Glomerular visceral epithelial cell (primary cell): ENCODE data around the gene GID8.

Source experiments
- DNase-seq: peaks from one replicate; pipeline ENCODE4 v3.0.0-alpha.2; 2016; ENCODE audit errors: extremely low spot score

The GID8 gene

GRCh38 chr20:62943396-62943795 is 5.4 kb downstream of the GID8 start:
- no peak for DNase-seq

DNA sequence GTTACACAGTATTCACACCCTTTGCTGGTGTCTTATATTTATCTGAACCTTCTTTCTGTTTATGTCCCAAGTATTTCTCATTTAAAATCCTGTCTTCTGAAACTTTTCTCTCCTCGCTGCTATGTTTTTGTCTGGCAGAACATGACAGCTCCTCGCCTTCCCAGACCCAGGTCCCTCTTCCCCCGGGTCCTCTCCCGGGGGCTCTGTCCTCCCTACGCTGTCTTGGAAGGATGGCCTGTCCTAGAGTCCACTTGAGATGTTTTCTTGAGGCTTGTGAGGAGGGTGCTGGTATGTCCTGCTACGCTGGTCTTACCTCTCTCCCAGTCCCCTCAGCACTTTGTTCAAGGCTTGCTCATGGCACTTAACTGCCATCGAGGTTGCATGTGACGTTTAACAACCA is 6.2 kb downstream of the GID8 start:
- no peak for DNase-seq

- DNase-seq = no peak
These were observed 6.8 kb downstream of the GID8 start for GRCh38 chr20:62944746-62945145.

DNA sequence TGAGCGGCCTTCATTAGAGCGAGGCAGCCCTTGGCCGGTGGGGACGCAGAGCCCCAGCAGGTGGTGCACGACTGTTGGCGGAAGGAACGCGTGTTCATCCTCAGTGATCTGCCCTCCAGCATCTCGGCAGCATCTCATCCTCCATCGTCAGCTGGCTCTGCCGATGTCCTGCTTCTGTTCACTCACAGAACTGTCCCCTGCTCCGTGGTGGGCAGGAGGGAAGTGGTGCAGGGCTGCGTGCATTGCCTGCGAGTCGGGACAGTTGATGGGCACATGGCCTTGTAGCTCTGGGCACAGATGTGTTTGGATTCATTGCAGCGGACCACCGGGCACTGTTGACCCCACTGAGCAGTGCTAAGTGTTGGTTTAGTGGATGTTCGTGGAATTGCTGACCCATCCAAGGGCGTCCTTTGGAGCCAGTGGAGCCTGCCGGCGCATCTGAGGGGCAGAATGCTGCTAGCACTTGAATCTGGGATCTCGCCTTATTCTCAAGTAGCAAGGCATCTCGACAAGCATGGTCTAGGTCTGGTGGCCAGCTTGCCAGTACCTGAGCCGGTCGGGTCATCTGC is 7.9 kb downstream of the GID8 start:
- no peak for DNase-seq

DNA sequence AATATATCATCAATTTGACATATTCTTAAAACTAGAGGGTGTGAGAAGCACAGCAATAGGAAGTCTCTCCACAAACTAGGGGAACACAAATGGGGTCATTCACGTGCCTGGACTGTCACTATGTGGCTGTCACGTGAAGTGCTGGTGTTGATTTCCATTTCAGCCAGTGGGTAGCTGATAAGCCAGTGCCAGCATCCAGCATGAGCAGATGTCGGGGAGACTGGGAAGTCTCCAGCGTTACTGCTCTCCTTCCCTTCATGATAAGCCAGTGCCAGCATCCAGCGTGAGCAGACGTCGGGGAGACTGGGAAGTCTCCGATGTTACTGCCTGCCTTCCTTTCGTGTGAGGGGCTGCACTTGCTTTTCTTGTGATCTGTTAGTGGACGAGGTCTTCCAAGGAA is 9.0 kb downstream of the GID8 start:
- DNase-seq = no peak

- no peak for DNase-seq
These were observed 9.8 kb downstream of the GID8 start for GRCh38 chr20:62947532-62948300.

DNA sequence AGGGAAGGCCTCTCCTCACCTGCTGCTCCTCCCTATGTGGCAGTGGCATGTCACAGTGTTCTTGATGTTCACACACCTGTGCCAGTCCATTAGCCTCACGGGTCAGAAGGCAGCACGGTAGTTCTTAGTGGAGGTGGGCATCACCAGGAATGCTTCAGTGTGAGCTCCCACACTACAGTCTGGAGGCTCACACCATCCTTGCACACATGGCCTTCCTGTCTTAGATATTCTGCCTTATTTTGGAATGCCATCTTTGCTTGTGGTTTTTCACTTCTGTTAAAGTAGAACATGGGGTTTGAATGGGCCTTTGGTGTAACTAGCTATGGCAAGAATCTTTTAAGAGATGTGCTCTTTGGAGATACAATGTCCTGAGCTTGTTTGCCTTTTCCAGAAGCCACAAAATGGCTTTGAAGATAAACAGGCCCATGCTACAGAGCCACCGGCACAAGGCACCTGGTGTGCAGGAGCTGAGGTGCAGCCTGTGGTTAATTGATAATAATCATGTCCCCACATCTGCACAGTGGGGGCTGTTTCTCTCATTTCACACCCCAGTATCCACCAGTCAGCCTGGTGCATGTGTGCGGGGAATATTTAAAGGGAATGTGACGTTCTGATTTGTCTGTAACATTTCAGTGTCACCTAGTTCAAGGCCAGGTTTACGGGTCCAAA is 11.3 kb downstream of the GID8 start:
- no peak for DNase-seq

- DNase-seq = no peak
These were observed 12.0 kb downstream of the GID8 start for GRCh38 chr20:62949962-62950361.

- DNase-seq = no peak
These were observed 12.8 kb downstream of the GID8 start for GRCh38 chr20:62950741-62951140.

DNA sequence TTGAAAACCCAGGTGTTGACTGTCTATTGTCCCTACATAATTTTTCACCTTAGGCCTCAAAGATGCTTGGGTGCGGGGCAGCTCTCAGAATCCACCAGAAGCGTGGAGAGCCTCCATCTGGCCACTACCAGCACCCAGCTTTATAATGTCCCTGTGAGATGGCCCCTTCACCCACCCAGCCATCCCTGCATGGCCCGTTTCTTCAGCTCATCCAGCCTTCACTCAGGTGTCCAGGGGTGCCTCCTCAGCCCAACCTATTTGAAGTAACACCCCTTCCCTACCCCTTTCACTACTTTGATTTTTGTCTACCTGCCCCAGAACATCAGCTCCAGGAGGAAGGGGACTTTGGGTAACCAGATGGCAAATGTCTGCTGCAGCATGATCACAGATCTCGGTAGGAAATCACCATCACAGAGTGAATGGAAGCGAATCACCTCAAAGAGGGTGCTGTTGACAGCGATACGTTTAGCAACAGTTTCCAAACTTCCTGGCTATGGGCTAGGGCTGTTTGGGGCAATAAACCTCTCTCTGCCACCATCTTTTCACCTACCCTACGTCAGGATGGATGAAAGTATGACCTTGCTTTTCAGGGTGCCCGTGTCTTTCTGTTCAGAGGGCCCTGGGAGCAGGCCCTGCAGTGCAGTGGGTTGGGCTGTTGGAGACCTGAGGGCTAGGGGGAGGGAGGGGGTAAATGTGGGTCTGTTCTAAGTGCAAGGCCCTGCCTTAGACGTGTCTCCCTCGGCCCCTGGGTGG is 13.4 kb downstream of the GID8 start:
- no peak for DNase-seq

DNA sequence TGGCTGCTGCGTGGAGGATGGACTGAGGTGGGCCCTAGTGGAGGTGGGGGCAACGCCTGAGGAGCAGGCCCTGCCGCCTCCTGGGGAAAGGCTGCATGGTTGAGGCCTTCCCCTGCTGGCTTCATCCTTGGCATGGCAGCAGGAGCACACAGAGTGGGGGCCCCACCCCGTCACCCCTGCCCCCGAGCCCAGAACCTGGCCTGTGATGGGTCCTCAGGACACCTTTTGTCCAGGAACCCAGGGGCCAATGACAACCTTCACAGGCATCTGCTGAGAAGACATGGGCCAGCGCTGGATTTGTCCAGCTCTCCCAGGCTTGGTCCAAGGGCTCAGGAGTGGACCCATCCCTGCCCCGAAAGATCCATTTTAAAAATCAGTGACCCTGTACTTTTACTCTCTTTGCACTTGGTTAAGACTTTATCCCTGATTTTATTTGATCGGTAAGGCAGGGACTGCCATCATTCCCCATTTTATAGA is 14.0 kb downstream of the GID8 start:
- no peak for DNase-seq

DNA sequence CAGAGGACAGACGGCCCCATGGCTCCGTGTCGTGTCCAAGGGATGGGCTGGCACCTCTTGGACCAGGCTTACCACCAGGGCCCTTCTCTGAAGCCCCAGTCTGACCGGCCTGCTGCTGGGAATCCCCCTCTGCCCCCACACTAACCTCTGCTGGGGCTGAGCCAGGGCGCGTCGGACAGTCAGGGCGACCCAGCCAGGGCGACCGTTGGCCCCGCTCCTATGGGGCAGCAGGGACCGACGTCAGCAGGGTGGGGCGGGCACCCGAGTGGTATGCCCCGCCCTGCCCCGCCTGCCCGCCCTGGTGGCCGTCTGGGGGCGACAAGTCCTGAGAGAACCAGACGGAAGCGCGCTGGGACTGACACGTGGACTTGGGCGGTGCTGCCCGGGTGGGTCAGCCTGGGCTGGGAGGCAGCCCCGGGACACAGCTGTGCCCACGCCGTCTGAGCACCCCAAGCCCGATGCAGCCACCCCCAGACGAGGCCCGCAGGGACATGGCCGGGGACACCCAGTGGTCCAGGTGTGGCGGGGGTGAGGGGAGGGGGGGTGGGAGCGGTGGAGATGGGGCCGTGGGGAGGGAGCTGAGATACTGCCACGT is 14.5 kb downstream of the GID8 start, which contains the start of gene SLC17A9:
Gene SLC17A9 (plus strand): TSS at position 337 of the 595 bp plus-strand sequence. CDS start 122 bp downstream, at position 459.
- DNase-seq = no peak

GRCh38 chr20:62952968-62953838 is 15.3 kb downstream of the GID8 start:
- DNase-seq = no peak

DNA sequence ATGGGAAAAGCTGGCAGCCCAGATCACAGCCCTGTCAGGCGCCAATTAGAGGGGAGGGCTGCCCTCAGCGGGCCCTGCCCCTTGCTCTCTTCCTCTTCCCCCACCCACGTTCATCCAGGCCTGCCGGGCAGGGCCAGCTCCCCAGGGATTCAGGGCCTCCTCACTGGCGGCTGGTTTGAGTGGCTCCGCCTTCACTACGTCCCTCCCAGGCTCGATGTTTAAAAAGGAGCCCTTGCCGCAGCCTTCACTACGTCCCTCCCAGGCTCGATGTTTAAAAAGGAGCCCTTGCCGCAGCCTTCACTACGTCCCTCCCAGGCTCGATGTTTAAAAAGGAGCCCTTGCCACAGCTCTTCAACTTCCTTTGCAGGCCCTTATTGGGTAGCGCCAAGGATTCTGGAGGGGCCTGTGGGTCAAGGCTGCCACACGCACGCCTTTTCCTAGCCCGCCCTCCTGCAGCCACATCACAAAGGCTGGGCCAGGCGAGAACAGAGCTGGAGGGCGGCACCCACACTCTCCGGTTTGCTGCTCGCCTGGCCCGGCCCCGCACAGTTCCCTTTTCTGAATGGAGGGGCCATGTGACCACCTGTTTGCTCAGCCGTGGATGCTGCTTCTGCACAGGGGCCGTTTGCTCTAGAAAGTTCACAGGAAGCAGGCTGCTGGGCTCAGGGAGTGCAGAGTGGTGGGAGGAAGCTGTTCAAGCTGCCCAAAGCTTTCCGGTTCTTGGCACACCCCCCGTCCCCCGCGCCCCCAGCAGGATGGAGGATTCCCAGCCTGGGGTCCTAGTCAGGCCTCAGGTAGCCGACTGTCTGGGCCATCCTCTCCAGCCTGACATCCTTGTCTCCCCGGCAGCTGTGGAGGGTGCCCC is 16.1 kb downstream of the GID8 start:
- no peak for DNase-seq

DNA sequence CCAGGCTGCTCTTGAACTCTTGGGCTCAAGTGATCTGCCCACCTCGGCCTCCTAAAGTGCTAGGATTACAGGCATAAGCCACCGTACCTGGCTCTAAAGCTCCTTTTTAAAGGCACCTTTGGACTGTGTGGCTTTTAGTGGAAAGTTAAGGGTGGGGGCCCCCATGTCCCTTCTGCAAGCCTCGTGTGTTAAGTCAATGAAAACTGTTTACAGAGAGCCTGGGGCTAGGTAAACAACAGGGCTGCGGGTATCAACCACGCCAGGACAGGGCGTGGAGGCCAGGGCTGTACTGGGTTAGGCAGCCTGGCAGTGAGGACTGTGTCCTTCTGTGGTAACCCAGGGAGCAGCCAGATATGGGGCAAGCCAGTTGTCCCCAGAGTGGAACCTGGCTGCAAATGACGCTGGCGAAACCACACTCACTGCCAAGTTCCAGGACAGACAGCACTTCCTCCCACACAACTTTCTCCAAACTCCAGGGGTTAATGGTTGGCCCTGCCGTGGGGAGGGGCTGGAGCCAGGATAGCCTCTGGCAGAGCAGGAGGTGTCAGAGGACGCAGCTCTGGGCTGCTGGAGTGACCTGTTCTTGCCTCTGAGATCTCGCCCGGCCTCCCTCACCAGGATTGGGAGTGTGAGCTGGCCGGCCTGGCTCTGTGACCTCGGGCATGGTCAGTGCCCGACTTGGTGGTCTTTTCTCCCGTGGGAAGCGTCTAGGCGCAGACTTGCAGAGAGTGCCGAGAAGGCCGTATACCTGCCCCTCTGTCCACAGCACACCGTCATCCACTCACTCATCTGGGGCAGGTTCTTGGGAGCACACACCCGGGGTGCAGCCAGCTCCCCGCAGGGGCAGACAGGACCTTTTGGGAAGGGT is 17.8 kb downstream of the GID8 start:
- DNase-seq = no peak

- no peak for DNase-seq
These were observed 18.6 kb downstream of the GID8 start for GRCh38 chr20:62956387-62957135.

DNA sequence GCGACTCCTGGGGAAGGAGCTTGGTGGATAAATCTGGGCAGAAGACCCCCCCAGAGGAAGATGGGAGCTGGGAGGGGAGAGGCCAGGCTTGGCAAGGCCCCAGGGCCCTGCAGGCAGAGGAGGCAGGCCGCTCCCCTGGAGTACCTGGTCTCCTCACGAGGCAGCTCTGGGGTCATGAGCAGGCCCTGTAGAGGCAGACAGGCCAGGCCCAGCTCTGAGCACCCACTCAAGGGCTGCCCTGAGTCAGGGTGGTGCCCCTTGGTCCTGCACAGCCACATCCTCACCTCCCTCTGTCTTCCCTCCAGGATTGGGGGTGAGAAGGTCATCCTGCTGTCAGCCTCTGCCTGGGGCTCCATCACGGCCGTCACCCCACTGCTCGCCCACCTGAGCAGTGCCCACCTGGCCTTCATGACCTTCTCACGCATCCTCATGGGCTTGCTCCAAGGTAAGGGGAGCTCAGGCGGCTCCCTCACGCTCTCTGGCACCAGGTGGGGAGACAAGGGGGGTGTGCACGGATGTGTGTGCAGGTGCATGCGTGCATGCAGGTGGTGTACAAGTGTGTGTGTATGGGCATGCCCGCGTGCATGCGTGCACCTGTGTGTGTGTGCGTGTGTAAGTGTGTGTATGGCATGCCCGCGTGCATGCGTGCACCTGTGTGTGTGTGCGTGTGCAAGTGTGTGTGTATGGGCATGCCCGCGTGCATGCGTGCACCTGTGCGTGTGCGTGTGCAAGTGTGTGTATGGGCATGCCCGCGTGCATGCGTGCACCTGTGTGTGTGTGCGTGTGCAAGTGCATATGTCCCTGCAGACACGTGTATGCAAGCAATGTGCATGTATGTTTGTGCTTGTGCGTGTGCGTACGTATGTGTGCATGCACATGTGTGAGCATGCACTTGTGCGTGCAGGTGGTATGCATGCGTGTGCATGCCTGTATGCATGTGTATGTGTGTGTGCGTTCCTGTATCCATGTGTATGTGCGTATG is 19.5 kb downstream of the GID8 start:
- no peak for DNase-seq
